Lung microvascular endothelial cell (primary cell): ENCODE measurements around the gene SERBP1. TPM values are rescaled to one million over a fixed set of nuclear protein-coding genes. Genes with fewer than 3 reads are reported as not detected.
A peak's percentile ranks its signal among the peaks of the same experiment; 100 is the strongest.
"Not testable (repeated sequence)": the region's sequence is repeated elsewhere in the genome, so short reads cannot be mapped to it uniquely, and the experiment has no call there.

Source experiments
- DNase-seq, 2 donors: peaks; one replicate each; pipeline versions ENCODE4 v3.0.0 to v3.0.0-alpha.2; 2010; ENCODE audit warnings: low read depth in 2 of 2
- total RNA-seq: library from RNA; depleted of rRNA; stranded (reverse); fragments of >200 nt; gene quantifications from 2 replicates; pipeline ENCODE4 v1.2.1, GENCODE V29; 2014

The SERBP1 gene
- total RNA-seq, 1 donor from 2014 or later = 112 TPM

- no peak for DNase-seq
Observed at GRCh38 chr1:67407498-67407897, 22.7 kb downstream of the SERBP1 start.

GRCh38 chr1:67405473-67406245 is 24.5 kb downstream of the SERBP1 start:
- no peak for DNase-seq

GRCh38 chr1:67404212-67404620 is 26.0 kb downstream of the SERBP1 start:
- DNase-seq = peak in 1 of 2 donors; percentile 22

GRCh38 chr1:67401443-67401842 is 28.8 kb downstream of the SERBP1 start:
- no peak for DNase-seq

GRCh38 chr1:67400029-67400786 is 30.0 kb downstream of the SERBP1 start:
- not testable (repeated sequence) for DNase-seq

- no peak for DNase-seq
Observed at GRCh38 chr1:67399199-67399993, 30.8 kb downstream of the SERBP1 start.

- DNase-seq = no peak
Observed at GRCh38 chr1:67394548-67394947, 35.7 kb downstream of the SERBP1 start.

- DNase-seq = no peak
Observed at GRCh38 chr1:67393737-67394136, 36.5 kb downstream of the SERBP1 start.

GRCh38 chr1:67393240-67393639 is 37.0 kb downstream of the SERBP1 start:
- DNase-seq = peak in 1 of 2 donors; percentile 5

GRCh38 chr1:67390041-67390887 is 39.9 kb downstream of the SERBP1 start:
- DNase-seq = peak in 1 of 2 donors; percentile 58

- DNase-seq = no peak
Observed at GRCh38 chr1:67383999-67384638, 46.1 kb downstream of the SERBP1 start.

GRCh38 chr1:67382292-67382691 is 47.9 kb downstream of the SERBP1 start:
- DNase-seq = no peak

GRCh38 chr1:67381154-67381553 is 49.0 kb downstream of the SERBP1 start:
- no peak for DNase-seq

GRCh38 chr1:67377253-67377652 is 52.9 kb downstream of the SERBP1 start:
- no peak for DNase-seq

GRCh38 chr1:67376381-67376780 is 53.8 kb downstream of the SERBP1 start:
- no peak for DNase-seq

- DNase-seq = no peak
Observed at GRCh38 chr1:67372898-67373297, 57.3 kb downstream of the SERBP1 start.

GRCh38 chr1:67372136-67372535 is 58.1 kb downstream of the SERBP1 start:
- no peak for DNase-seq

- DNase-seq = no peak
Observed at GRCh38 chr1:67371681-67372080, 58.5 kb downstream of the SERBP1 start.

- DNase-seq = no peak
Observed at GRCh38 chr1:67371043-67371442, 59.2 kb downstream of the SERBP1 start.

- DNase-seq = no peak
Observed at GRCh38 chr1:67368046-67368514, 62.1 kb downstream of the SERBP1 start.
